Left lobe of liver (tissue), 2 donors: Measurements from ENCODE around the gene ELANE. TPM values are rescaled to one million over a fixed set of nuclear protein-coding genes. Genes with fewer than 3 reads are reported as not detected.
"Not testable (repeated sequence)": the region's sequence is repeated elsewhere in the genome, so short reads cannot be mapped to it uniquely, and the experiment has no call there.

Experiments
- ATAC-seq: fragments of 200-7000 bp; cut with Tn5 transposase; one replicate; pipeline ENCODE4 v1.9.1; 2020; ENCODE audit warnings: mild to moderate bottlenecking, moderate library complexity
- DNase-seq: peaks from one replicate; pipeline ENCODE4 v3.0.0-alpha.2; 2020; ENCODE audit warnings: low spot score
- total RNA-seq: library from RNA; stranded (reverse); gene quantifications from one replicate; pipeline ENCODE4 v1.2.1, GENCODE V29; 2021
- donor health status: DM: no; HTN: no; CAD: no; lungs with moderate emphysema.
- donor health status: DM: no; HTN: yes; CAD: no.

ELANE gene
- total RNA-seq, 1 donor from 2014 or later: 0.58 TPM

DNA sequence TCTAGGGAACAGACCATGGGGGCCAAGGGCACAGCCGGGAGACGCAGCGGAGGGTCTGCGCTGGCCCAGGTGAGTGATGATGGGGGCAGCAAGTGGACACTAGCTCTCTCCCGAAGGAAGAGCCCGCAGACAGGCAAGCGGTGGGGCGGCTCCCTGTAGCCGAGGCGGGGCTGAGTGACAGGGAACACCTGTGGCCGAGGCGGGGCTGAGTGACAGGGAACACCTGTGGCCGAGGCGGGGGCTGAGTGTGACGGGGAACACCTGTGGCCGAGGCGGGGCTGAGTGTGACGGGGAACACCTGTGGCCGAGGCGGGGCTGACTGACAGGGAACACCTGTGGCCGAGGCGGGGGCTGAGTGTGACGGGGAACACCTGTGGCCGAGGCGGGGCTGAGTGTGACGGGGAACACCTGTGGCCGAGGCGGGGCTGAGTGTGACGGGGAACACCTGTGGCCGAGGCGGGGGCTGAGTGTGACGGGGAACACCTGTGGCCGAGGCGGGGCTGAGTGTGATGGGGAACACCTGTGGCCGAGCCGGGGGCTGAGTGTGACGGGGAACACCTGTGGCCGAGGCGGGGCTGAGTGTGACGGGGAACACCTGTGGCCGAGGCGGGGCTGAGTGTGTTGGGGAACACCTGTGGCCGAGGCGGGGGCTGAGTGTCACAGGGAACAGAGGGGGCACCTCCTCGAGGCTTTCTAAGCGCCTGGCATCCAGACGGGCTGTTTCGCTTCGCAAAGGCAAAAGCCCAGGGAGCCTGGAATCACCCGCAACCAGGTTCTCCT, 39.5 kb downstream of the ELANE start:
- DNase-seq, ATAC-seq: not testable (repeated sequence)

DNA sequence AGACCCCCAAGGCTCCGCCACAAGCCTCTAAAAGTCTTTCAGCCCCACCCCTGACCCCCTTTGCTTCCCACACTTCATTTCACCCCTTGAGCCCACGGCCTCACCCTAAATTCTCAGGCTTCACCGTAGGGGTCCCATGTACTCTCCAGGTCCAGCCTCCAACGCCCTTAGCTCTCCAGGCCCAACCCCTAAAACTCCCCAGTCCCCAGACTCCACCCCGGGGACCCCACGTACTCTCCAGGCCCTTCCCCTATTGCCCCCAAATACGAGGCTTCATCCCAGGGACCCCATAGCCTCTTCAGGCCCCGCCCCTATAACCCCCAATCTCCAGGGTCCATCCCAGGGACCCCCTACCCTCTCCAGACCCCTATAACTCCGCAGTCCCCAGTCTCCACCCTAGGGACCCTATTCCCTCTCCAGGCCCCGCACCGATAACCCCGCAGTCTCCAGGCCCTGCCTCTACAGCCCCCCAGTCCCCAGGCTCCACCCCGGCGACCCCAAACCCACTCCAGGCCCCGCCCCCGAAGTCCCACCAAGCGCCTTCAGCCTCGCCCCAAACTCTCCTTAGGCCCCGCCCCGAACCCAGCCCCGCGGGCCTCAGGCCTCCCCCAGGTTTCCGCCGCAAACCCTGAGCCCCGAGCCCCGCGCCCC, 40.3 kb downstream of the ELANE start:
- ATAC-seq: no peak
- DNase-seq: no peak

DNA sequence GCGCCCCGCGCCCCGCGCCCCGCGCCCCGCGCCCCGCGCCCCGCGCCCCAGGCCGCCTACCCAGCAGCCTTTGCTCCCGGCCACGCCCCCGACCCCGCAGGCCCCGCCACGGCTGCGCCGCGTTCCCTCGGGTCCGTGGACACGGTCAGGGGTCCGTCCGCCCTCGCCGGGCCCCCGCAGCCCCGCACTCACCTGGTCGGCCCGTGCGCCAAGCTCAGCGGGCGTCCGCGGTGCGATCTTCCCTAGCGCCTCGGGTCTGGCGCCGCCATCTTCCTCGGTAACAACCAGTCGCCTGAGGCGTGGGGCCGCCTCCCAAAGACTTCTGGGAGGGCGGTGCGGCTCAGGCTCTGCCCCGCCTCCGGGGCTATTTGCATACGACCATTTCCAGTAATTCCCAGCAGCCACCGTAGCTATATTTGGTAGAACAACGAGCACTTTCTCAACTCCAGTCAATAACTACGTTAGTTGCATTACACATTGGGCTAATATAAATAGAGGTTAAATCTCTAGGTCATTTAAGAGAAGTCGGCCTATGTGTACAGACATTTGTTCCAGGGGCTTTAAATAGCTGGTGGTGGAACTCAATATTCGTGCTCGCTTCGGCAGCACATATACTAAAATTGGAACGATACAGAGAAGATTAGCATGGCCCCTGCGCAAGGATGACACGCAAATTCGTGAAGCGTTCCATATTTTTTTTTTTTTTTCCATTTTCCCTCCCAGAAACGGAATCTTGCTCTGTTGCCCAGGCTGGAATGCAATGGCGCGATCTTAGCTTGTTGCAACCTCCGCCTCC, 41.0 kb downstream of the ELANE start, which contains the start of the genes MED16 and RNU6-9:
Gene MED16 (minus strand): TSS at position 294 of the 796 bp plus-strand sequence. CDS start 2,056 bp downstream, outside the sequence.
Gene RNU6-9 (plus strand): TSS at position 591 of the 796 bp plus-strand sequence.
- DNase-seq (peak; percentile 90), ATAC-seq (peak; percentile 97)

DNA sequence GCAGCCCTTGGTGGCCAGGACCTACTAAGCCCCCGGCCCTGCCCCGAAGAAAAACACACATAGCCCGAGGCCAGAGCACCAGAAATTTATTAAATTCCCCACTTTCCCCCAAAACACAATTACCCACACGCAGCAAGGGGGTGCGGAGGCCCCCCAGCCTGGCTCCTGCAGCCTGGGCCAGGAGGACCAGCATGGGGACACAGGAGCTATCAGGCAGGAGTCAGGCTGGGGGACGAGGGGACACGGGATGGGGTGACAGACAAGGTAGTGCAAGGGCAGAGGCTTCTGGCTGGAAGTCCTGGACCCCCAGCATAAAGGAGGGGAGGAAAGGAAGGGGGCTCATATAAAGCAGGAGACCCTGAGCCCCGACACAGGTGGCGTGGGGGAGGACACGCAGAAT, 44.3 kb downstream of the ELANE start:
- ATAC-seq: no peak
- DNase-seq: no peak

DNA sequence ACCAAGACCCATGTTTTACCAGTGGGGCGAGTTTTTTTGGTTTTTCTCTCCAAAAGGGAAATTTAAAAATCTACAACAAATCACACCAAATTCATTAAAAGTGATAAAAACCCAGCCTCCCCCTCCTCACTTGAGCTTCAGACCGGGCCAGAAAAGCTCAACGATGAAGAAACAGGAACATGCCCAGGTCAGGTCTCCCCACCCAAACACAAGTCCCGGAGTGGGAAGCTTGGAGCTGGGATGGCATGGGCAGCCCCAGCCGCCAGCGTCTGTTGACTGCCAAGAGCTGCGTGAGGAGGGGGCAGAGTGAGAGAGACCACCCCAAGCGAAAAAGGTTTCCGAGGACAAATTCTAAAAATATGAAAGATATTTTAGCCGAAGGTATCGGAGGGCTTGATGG, 44.9 kb downstream of the ELANE start:
- DNase-seq (no peak), ATAC-seq (no peak)

DNA sequence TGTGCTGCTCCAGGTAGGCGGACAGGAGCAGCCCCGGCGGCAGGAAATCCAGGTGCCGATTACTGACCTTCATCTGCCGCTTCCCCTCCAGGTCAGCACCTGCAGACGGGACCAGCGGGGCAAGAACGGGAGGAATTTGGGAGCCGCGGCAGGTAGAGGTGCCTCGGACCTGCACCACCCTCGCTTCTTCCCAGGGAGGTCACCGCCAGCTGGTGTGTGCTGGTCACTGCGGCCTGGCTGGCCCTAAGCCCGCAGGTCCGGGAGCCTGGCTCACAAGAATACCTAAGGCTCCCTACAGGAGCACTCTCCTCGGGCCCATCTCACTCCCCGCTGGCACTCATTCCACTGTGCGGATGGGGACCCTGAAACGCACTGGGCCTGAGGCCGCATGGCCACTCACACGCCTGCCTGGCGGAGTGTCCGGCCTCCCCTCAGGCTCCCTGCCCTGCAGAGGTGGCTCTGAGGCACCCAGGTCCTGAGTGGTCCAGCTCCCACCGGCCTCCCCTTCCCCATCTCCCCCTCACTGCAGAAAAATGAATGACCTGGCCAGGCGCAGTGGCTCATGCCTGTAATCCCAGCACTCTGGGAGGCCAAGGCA, 45.4 kb downstream of the ELANE start:
- DNase-seq (no peak), ATAC-seq (no peak)

DNA sequence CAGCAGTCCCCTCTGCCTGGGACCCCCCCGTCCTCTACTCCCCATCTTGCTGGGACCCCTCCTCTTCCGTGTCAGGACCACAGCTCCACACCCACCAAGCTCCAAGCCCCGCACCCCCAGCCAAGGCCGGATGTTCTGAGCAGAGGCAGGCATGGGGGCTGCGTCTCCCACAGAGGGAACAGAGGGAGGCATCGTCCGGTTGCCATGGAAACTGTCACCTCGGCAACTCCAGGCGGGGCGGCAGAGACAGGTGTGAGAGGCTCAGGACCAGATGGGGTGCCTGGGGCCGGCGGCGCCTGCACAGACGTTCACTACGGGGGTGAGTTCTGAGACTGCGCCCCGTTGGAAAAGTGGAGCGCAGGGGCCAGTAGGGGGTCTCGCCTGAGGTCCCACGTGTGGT, 46.6 kb downstream of the ELANE start:
- ATAC-seq (no peak), DNase-seq (no peak)

DNA sequence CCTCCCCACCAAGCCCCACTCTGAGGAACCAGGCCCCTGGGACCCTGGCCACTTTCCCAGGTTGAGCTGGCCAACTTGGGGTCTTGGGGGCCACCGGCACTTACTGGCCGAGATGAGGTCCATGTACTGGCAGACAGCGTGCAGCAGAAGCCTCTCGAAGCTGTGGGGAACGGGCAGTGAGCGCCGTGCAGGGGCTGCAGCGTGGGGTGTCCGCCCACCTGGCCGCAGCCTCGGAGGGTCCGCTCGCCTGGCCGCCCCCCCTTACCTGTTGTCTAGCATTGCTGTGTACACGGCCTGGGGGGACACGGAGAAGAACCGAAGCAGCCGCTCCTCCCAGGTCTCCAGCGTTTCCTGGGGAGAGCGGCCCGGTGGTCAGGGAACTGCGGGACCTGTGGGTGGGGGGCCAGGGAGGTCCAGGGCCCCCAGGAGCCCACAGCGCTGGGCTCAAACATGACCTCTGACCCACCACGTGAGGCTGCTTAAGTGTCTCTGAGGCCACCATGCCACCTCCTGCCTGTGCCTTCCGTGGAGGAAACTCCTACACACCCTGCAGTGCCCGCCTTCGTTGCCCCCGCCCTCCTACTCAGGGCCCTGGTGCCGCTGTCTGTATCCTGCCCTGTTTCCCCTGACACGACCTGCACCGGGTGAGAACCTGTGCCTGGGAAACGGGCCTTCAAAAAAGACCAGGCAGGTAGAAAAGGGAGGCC, 47.4 kb downstream of the ELANE start:
- ATAC-seq (no peak), DNase-seq (no peak)

DNA sequence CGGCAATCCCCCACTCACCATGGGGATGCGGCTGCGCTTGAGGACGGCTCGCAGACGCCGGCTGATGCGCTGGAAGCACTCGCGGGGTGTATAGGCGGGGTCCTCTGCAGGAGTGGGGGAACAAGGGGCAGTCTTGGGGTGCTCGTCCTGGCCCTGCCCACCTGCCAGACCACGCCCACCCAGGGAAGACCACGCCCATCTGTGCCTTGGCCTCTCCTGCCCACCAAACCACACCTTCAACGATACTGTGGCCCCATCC, 47.9 kb downstream of the ELANE start:
- ATAC-seq (no peak), DNase-seq (no peak)

DNA sequence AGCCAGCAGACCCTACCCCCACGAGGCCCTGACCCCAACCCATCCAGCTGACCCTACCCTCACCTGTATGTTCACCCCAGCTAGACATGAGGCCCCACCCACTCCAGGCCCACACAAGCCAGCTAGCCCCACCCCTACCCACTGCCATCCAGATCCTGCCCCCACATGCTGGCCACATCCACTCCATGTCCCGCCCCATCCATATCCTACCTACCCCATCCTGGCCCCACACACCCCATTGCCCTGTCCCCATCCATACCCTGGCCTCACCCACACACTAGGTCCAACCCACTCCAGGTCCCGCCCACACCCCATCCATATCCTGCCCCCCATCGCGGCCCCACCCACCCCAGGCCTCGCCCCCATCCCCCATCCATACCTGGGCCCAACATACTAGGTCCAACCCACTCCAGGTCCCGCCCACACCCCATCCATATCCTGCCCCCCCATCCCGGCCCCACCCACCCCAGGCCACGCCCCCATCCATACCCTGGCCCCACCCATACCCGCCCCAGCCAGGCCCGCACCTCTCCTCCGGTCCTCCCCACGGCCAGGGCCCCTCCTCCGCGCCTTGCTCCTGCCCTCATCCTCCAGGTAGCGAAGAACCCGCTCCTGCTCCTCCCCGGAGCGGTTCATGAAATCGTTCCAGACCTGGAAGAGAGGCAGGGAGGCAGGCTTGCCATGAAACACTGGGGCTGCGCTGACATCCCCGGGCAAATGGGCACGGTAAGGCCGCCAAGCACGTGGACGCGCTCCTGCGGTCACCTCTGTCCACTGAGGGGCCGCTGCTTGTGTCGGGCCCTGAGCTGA, 48.4 kb downstream of the ELANE start:
- ATAC-seq: no peak

DNA sequence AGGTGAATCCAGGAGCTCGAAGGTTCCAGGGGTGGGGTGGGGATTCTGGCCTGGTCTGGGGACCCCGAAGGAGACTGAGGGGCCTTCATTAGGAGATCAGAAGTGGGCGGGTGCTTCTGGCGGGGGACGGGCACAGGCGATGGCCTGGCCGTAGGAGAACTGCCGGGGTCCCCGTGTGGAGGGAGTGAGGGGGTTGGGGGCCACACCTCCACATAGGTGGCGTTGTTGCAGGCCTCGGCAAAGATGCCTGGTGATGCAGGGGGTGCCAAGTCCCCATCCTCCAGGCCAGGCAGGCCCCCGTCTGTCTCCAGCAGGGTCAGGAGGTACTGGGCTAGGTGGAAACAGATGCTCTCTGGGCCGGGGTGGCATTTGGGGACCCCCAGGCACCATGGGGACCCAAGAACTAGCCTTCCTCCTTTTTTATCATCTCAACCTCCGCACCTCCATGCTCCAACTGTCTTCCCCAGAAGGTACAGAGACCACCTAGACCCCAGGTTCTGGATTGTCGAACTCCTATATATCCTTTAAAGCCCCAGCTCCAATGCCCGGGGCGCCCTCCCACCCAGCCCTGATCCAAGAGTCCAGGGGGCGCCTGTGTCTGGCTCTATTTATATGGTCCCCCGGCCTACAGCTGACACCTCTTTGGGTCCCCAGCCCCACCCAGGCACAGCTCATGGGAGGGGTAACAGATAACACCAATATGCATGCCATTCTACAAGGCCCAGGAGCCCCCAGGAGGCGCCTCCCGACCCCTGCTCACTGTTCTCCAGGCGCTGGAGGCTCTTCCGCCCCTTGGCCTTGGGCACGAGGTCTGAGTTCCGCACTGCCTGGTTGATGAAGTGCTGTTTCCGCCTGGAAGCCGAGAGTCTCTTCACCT, 49.4 kb downstream of the ELANE start:
- DNase-seq: no peak

More for the DNA sequence above, 48.4 kb downstream of the ELANE start:
- DNase-seq: no peak

DNA sequence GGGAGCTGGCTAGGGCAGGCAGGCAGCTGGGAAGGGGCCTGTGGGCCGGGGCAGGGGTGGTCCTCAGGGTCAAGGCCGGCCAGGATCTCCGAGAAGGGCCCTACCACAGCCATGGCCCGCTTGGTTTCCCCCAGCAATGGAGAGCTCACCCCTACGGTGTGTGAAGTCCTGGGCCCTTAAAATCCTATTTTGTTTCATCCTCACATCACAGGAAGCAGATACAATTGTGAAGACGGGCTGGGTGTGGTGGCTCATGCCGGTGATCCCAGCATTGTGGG, 49.9 kb downstream of the ELANE start:
- DNase-seq: no peak
- no peak for ATAC-seq

More for the DNA sequence above, 49.4 kb downstream of the ELANE start:
- no peak for ATAC-seq

DNA sequence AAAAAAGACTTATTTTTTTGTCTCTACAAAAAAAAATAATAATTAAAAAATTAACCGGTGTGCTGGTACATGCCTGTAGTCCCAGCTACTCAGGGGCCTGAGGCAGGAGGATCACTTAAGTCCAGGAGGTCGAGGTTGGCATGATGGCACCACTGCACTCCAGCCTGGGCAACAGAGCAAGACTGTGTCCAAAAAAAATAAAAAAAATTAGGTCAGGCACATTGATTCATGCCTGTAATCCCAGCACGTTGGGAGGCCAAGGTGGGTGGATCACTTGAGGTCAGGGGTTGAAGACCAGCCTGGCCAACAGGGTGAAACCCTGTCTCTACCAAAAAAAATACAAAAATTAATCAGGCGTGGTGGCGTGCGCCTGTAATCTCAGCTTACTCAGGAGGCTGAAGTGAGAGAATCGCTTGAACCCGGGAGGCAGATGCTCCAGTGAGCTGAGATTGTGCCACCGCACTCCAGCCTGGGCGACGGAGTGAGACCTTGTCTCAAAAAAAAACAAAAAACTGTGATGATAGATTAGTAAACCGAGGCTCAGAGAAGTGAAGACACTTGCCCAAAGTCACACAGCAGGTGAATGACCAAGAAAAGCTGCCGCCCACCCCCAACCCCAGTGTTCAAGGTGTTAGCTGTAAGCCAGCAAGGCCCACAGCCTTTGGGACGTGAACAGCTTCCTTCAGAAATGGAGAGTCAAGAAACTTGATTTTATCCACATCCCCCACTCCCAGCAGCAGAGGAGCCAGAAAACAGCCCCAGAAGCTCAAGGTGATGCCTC, 50.5 kb downstream of the ELANE start:
- ATAC-seq (peak; percentile 90), DNase-seq (peak; percentile 81)

DNA sequence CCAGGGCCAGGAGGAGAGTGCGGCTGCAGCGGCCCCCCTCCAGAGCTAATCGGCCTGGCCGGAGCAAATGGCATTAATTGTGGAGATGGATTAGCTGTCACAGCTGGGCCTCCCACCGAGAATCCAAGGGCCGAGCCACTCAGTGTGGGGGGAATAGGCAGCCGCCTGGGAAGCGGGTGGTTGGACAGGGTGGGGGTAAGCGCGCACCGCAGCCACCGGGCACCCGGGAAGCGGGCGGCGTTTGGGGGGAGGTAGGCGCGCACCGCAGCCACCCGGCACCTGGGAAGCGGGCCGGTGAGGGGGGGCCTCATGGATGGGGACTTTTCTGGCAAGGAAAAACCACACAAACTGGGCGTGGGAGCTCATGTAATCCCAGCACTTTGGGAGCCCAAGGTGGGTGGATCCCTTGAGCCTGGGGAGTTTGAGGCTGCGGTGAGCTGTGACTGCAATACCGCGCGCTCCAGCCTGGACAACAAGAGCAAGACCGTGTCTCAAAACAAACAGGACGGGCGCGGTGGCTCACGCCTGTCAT, 51.2 kb downstream of the ELANE start:
- DNase-seq (no peak), ATAC-seq (no peak)

DNA sequence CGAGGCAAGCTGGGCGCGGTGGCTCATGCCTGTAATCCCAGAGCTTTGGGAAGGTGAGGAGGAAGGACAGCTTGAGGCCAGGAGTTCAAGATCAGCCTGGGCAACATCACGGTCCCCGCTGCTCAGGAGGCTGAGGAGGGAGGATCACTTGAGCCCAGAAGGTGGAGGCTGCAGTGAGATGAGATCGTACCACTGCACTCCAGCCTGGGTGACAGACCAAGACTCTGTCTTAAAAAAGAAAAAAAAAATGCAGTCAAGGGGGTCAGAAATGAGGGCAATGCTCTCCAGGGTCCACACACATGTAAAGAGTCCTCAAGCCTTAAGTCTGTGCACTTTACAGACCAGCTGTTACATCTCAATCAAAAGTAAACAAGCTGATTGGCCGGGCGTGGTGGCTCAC, 52.4 kb downstream of the ELANE start:
- ATAC-seq (no peak), DNase-seq (no peak)
